Right ventricle myocardium inferior (tissue), 1 donor: ENCODE results near the gene MYO1G. TPM values are rescaled to one million over a fixed set of nuclear protein-coding genes. Genes with fewer than 3 reads are reported as not detected.

Source experiments
- ATAC-seq: fragments of 200-7000 bp; cut with Tn5 transposase; one replicate; pipeline ENCODE4 v1.9.1; 2020; ENCODE audit warnings: mild to moderate bottlenecking, moderate library complexity
- DNase-seq: peaks from one replicate; pipeline ENCODE4 v3.0.0; 2021; ENCODE audit errors: missing footprints
- intact Hi-C: fragments of 100-400 bp; cut with DNase I; formaldehyde crosslinking; loops from one replicate; pipeline ENCODE4 v1.11.0; 2022
- total RNA-seq: library from RNA; stranded (reverse); fragmentation: NEBNext Ultra II Directional; extraction: Animal tissue kit (Norgen Biotek cat#: 25700); gene quantifications from one replicate; pipeline ENCODE4 v1.2.1, GENCODE V29; 2021
- donor health status: DM: no; HTN: yes; CAD: no; lungs with severe emphysema.

Gene MYO1G
- total RNA-seq, 1 donor from 2014 or later: 1.9 TPM

DNA sequence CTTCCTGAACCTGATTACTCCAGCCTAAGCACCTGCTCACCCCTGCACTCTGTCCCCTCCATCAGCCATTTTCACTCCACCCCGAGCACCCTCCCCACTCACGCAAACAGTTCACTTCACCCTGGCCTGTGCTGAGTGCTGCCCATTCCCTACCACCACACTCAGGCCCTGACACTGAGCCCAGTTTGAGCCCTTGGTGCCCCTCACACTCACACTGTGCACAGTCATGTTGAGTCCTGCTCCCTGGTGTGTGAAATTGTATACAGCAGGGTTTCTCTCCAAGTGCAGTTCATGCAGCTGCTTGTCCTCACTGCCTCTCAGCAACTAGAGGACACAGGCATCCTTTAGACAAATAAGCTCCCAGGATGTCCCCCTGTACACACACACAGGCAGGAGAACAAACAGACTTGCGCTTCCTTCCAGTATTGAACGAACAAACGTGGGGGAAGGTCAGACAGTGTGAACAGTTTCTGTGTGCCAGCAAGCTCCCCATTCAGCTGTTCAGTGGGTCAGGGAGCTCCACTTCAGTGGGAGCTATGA, 6.8 kb downstream of the MYO1G start:
- intact Hi-C loops: no loop called here
- ATAC-seq (no peak), DNase-seq (no peak)

DNA sequence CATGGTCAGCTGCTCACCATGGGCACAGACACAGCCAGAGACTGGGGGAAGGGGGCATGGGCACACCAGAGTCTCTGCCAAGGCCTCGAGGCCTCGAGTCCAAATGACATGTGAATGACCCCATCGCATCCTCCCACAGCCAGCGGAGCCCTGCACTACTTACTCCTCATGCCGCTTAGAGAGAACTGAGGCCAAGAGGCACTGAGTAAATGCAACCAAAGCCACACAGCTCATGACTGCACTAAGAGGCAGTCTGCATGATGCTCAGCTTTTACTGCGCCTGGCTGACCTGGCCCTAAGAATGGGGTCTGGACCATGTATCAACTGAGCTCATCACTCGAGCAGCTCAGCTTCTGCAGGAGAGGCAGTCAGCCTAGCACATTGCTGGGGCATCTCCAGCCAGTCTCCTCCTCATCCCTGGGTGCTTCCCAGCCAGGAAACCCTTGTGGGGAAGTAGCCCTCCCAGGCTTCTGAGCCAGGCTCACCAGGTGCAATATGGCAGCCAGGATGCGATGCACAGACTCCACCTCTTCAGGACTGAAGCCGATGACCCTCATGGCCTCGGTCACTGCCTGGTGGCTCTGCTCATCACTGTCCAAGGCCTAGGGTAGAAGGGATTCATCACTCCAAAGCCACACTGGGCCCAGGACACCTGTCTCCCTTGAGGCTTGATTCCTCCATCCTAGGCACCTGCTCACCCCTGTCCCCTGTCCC, 7.5 kb downstream of the MYO1G start:
- intact Hi-C loops: no loop called here
- ATAC-seq (no peak), DNase-seq (no peak)

GRCh38 chr7:44970523-44971051, 8.2 kb downstream of the MYO1G start:
- intact Hi-C loops: no loop called here
- DNase-seq: no peak
- no peak for ATAC-seq

DNA sequence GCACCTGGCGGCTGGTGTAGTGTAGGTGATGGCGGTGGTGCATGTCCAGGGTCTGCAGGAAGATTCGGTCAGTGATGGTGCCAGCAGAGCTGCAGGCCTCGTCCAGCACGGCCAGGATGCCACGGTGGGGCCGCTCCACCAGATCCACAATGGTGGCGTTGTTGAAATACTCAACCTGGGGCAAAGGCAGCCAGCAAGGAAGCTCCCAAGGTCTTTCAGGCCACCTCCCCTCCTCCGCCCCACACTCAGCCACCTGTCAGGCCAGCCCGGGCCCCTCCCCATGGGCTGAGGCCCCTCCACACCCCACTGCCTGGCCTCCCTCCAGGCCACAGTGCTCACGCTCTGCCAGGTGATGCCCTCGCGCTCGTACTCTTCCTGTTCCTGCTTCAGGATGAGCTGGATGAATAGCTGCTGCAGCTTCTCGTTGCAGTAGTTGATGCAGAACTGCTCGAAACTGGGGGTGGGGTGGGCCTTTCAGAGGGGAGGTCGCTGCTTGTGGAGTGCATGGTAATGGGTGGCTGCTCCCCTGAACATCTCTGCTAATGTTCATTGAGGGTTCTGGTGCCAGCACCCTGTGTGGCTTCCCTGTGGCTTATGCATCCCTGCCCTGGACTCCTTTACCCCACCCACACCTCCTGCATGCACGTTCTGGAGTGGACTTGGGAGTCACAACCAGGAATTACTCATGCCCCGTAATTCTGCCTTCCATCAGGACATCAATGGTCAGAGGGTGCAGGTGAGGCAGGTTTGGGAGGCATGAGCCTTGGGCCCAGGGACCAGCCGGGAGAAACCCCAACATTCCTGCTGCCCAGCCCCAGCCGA, 8.9 kb downstream of the MYO1G start:
- DNase-seq: no peak
- ATAC-seq: no peak
- intact Hi-C loops: no loop called here

DNA sequence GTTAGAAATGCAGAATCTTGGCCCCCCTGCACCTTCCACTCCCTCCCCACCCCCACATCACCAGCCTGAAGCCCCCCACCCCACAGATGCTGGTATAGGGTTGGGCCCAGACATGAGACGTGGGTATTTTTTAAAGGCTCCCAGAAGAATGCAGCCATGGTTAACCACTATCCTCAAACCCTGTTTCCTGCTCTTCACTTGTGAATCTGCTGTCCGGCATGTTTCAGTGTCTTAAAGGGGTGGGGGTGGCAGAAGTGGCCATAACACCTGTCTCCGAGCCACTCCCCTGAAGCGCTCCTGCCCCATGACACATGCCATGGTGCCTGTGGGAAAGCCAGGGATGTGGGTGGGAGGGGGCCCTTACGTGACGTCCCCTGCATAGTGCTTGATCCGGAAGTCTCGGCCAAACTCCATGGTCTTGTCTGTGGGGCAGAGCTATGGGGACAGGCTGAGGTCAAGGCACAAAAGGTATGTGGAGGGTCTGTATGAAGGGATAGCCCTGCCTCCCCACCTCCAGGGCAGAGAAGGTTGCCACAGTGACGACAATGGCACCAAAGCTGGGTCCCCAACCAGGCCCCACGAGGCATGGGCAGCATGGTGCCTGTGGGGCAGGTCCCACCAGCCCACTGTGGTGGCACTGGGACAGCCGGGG, 9.6 kb downstream of the MYO1G start:
- intact Hi-C loops: no loop called here
- ATAC-seq: no peak
- DNase-seq: no peak

- DNase-seq: no peak
- no peak for ATAC-seq
- intact Hi-C loops: no loop called here
These were observed 11.0 kb downstream of the MYO1G start for GRCh38 chr7:44967571-44968446.

GRCh38 chr7:44966731-44967538, 11.9 kb downstream of the MYO1G start:
- no peak for DNase-seq
- intact Hi-C loops: no loop called here
- no peak for ATAC-seq

- DNase-seq: no peak
- no peak for ATAC-seq
- intact Hi-C loops: no loop called here
These were observed 12.7 kb downstream of the MYO1G start for GRCh38 chr7:44965937-44966730.

- intact Hi-C loops: no loop called here
- DNase-seq (no peak), ATAC-seq (no peak)
These were observed 13.3 kb downstream of the MYO1G start for GRCh38 chr7:44965441-44965903.

DNA sequence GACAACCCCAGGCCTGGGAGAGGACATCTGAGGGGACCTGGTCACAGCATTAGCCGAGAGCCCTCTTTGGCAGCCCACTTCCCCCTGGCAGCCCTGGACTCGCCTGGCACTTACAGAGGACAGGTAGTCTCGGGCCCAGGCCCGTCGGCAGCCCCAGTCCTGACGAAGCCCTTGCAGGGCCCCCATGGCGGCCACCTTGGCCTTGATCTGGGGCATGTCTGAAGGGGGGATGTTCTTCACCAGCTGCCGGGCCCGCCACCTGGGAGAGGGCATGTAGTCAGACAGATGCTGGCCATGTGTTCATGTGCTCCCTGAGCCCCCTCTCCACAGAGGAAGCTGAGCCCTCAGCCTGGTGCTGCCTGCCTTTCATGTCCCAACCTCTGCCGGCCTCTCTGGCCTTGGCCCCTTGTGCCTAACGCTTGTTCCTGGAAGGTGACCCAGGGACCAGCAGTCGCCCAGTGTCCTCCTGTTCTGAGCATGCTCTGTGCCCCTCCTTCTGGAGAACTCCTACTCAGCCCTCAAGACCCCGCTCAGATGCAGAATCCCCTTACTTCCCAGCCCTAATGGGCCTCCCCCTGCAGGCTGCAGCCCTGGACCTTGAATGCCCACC, 13.9 kb downstream of the MYO1G start:
- intact Hi-C loops: no loop called here
- no peak for ATAC-seq
- DNase-seq: no peak

DNA sequence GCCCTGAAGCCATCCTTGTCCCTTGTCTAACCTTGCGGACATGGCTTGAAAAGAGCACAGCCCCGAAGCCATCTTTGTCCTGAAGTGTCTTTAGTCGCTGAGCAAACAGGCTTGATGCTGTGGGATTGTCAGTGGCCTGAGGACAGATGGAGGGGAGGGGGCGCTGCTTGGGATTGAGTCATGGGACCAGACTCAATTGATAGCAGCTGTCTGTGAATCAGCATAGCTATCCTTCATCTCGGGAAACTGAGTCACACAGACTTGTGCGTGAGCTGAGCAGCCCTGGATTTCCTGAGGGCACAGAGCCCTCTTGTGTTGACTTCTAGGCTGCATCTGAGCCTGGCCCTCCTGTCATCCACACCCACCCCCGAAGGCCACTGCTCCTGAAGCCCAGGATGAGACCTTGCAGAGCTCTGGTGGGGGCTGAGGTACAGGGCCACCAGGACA, 14.4 kb downstream of the MYO1G start:
- DNase-seq: no peak
- ATAC-seq: no peak
- intact Hi-C loops: no loop called here

GRCh38 chr7:44963364-44964290, 15.2 kb downstream of the MYO1G start:
- intact Hi-C loops: no loop called here
- ATAC-seq (no peak), DNase-seq (no peak)

GRCh38 chr7:44962483-44963251, 16.1 kb downstream of the MYO1G start:
- DNase-seq (no peak), ATAC-seq (peak; percentile 50)
- intact Hi-C loops: no loop called here

GRCh38 chr7:44961844-44962482, 16.9 kb downstream of the MYO1G start:
- DNase-seq (no peak), ATAC-seq (no peak)
- intact Hi-C loops: no loop called here
